C4-2B (cell line): Measurements from ENCODE around the gene EIF2AK2.

Experiments
- CTCF ChIP-seq: fragments of 450-650 bp; conservative IDR thresholded peaks from 2 replicates; pipeline ENCODE4 v1.5.1; 2017; ENCODE audit warnings: mild to moderate bottlenecking
- ZFX ChIP-seq: fragments of 450-650 bp; IDR thresholded peaks from 2 replicates; pipeline ENCODE4 v1.6.1; 2017

DNA sequence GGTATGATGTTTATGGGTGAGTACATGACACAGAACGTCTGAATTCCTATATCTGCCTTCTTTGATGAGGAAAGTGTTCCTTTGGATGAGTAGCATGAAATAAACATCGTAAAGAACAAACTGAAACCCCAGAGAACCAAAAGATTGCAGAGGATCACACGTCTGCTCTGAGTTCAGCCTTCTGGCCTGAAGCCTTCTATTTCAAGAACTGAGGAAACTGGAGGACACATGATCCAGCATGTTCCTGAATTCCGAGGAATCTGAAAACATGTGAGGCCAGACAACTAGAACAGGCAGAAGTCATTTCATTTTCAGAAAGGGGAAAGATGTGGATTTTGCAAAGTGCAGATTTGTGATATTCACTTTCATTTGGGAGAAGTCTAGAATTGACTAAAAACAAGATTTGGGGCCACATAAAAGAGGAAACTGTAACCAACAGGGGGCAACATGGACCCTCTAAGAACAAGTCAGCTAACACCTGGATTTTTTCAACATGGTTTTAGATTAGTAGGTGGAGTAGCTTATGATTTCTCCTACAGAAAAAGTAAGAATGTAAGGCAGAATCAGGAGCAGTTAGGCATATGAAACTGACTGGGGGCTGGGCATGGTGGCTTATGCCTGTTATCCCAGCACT, 23.3 kb upstream of the EIF2AK2 start:
- no peak for TF ChIP-seq CTCF
- no peak for TF ChIP-seq ZFX
